T-helper 2 cell treated with Interferon-gamma antibody and Interleukin-4, amounts not matched to agents 100 ng/mL and 5 ng/mL, for 36 hours (primary cell): ENCODE results near the gene GPR35. TPM values are rescaled to one million over a fixed set of nuclear protein-coding genes. Genes with fewer than 3 reads are reported as not detected.
"Not testable (repeated sequence)": the region's sequence is repeated elsewhere in the genome, so short reads cannot be mapped to it uniquely, and the experiment has no call there.

Experiments used
- intact Hi-C: fragments of 100-400 bp; cut with micrococcal nuclease; formaldehyde crosslinking; loops from one replicate; pipeline ENCODE4 v1.15.1; 2023
- total RNA-seq: library from RNA; stranded (reverse); gene quantifications from 2 replicates; pipeline ENCODE4 v1.2.3, GENCODE V29; 2022

Gene GPR35
- total RNA-seq, 1 donor from 2014 or later, result 16.3 TPM

DNA sequence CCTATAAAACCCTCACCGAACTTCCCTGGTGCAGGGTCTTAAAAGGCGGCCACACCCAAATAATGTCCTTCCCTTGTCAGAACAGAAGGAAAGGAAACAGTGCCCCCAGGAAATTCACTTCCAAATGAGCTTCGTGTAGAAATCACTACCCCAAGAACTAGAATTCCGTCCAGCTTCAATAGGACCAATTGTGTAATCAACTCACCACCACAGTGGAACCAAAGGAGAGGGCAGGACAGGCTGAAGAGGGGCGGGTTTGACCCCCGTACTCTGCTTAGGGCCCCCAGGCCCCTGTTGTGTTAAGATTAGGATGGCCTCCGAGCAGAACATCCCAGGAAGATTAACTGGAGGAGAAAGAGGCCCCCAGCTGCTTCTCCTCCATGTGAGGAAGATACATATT lies 24.1 kb downstream of the GPR35 start:
- intact Hi-C loops, result no loop called here

DNA sequence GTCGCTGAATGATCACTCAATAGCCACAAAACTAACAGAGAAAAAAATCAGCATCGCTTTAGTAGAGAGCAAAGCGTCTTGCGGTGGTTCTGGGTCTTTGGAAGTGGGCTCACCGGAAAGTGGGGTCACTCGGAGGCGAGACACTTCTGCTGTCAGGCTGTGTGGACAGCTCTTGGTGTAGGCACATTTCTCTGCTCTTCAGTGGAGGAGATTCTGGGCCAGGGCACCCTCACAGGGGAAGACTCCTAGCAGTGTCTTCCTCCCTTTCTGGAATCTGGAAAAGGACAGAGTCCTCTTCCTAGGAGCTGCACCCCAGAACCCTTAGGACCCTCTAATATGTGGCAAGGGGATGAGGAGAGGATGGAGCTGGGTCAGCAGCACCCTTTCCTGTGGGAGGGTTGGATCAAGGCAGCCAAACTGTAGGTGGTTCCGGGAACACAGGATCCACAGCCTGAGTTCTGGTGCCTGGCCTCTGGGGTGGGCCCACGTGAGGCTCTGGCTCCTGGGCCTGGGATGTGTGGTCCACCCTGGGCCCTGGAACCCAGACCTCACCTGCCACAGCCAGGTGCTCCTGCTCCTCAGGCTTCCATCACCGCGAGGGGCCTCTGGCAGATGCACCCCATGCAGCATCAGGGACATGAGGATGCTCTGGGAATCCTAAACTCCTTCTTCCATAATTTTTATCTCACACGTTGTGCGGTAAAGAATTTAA lies 25.1 kb downstream of the GPR35 start:
- intact Hi-C loops, result no loop called here

DNA sequence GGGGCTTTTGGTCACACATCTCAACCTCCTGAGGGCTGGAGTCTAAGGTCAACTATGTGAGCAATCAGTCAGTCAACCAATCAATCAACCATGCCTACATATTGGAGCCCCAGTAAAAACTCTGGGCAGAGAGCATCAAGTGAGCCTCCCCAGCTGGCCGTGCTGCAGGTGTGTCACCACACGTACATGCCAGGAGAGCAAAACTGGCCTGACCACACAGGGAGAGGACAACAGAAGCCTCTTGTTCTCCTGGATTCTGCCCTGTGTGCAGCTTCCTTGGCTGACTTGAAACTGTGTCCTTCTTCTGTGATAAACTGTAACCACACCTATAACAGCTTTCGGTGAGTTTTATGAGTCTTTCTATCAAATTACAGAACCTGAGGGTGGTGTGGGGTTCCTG lies 25.9 kb downstream of the GPR35 start:
- intact Hi-C loops, result no loop called here

DNA sequence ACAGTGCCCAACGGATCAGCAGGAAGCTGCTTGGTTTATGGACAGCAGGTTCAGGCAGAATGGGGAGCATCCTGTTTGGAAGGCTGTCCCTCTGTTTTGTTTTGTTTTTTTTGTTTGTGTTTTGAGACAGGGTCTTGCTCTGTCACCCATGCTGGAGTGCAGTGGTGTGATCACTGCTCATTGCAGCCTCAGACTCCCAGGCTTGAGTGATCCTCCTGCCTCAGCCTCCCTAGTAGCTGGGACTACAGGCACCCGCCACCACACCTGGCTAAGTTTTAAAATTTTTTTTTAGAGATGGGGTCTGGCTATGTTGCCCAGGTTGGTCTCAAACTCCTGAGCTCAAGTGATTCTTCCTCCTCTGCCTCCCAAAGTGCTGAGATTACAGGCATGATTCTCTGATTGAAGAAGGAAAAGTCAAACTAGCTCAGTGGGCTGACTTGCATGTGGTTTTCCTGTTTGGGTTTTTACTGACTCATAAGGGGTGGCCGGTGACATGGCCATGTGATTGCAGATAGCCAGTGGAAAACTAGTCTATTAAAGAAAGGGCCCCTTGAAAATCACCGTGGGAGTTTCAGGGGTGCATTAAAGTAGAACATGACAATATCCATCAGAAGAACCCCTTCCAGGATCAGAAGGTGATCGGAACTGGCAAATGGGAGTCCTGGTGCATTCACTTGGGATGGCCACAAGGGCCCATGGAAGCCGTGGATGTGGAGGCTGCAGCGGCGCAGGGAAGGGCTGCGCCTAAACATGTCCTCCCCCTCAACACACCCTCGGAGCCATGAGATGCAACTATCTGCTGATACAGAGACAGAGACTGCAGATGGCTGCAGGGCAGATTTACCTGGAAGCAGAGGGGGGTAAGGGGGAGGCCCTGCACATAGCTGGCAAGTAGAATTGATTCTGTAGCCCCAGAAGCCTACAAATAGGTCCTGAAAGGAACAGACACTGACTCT lies 30.9 kb downstream of the GPR35 start:
- intact Hi-C loops, result no loop called here

DNA sequence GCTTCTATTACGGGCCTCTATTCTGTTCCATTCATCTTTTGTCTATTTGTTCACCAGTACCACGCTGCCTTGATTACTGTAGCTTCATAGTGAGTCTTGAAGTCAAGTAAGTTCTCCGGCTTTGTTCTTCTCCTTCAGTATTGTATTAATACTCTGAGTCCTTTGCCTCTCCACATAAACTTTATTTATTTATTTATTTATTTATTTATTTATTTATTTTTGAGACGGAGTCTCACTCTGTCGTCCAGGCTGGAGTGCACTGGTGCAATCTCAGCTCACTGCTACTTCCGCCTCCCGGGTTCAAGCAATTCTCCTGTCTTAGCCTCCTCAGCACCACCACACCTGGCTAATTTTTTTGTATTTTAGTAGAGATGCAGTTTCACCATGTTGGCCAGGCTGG lies 34.6 kb downstream of the GPR35 start:
- intact Hi-C loops, result not testable (repeated sequence)

DNA sequence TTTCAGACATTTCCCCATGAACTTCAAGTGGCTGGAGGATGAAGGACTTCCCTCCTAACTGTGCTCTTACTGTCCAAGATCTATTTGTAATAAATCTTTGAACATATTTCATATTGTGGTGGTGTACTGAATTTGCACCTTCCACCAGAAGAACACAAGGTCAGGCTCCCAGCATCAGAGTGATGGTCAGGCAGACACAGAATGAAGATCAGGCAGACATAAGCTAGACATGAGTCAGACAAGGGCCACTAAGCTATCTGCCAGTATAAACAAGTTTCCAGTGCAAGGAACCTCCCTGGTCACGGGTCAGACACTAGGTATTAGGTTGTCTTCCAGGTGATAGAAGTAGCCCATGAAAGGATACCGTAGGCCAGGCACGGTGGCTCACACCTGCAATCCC lies 37.4 kb downstream of the GPR35 start:
- intact Hi-C loops, result no loop called here

DNA sequence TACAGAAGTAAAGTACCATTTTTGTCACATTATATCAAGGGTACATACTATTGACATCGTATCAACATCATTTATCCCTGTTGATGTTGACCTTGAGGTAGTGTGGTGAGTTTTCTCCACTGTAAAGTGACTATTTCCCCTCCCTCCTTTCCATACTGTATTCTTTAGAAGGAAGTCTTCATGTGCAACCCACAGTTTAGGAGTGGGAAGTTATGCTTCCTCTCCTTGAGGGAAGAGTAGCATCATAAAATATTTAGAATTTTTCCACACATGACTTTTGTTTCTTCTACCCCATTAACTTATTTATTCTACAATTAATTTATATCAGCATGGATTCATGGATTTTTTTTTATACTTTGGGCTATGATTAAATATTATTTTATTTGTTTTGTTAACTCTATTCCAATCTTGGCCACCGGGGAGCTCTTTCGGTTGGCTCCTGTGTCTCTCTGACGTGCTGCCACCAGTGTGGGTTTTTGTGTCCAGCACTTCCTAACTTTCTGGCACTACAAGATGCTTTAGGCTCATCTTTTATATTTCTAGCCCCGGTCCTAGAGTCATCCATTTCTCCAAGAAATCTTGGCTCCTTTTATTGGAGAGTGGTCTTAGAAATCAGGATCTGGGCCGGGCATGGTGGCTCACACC lies 38.4 kb downstream of the GPR35 start:
- intact Hi-C loops, result no loop called here

DNA sequence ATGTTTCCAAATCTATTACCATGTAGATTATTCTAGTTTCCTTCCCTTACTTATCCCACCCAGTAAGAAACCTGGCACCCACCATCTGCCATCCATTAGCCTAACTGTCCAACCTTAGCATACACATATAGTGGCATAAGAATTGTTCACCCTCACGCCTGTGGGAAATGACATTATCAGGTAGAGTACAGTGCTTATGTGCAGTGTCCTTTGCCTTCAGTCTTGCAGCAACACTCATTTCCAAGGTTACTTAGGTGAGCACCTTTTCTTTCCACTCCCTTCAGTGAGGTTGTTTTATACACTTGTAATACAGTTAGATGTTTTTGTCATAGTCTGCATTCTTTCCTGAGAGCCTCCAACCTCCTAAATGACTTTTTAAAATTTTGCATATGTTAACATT lies 39.3 kb downstream of the GPR35 start:
- intact Hi-C loops, result no loop called here

DNA sequence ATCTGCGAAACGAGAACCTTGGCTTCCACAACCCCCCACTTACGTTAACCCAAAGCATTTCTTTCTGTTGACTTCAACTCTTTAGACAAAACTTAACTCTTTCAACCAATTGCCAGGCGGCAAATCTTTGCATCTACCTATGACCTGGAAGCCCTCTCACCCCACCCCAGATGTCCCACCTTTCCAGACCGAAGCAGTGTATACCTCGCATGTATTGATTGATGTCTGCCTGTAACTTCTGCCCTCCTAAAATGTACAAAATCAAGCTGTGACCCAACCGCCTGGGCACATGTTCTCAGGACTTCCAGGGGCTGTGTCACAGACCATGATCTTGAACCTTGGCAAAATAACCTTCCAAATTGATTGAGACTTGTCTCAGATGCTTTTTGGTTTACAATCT lies 45.1 kb downstream of the GPR35 start:
- intact Hi-C loops, result no loop called here

DNA sequence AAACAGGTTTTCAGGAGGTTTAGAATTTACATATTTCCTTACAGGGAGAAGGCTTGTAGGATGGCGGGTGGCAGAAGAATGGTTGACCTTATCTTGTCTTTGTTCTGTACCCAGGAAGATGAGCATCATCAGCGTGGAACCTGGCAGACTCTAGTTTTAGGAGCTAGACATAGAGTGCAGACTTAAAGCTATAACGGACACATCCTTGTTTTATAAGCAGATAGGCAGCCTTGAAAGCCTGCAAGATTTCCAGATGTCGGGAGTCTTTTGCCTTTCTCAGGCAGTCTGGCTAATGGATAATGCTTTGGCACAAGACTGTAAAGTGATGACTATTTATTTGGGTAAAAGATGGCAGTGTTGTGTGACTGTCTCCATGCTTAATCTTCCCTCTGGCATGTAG lies 45.7 kb downstream of the GPR35 start:
- intact Hi-C loops, result no loop called here

DNA sequence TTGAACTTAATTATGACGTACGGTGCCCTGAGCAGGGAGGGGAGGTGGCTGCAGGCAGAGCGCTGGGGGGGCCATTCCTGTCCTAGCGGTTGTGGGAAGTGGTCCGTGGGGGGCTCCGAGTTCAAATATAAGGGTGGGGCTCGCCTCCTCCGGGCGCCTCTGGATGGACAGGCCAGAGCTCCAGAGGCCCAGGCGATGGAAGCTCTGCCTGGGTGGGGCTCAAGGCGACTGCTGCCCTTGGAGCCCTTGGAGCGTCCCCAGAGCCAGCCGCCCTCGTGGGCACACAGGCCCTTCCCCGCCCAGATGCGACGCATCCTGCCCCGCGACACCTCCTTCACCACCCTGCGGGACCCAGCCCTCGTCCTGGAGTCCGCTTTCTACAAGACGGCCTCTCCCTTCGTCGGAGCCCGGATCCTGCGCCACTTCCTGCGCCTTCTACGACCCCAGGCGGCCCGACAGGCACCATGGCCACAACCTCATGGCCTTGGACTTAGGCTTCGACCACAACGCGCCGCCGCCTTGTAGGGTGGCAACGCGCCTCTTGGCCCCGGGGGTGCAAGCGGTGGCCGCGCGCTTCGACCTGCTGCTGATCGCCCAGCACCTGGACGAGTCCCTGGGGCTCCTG lies 46.9 kb downstream of the GPR35 start:
- intact Hi-C loops, result no loop called here

DNA sequence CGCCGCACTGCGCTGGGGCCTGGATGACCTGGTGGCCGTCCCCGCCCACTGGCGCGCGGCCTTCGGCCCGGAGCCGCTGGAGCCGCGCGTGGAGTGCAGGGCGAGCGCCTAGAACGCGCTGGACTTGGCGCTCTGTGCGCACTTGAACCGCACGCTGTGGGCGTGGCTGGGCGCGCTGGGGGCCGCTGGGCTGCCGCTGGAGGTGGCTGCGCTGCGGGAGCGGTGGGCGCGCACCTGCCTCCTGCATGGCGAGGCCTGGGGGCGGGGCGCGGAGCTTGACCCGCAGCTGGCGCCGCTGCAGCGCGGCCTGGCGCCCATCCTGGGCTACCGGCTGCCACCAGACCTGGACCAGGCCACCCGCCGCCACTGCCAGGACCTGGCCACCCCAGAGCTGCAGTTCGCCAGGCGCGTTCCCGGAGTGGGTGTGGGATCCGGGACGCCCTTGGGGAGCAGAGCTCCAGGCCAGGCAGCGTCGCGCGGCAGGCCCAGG lies 47.5 kb downstream of the GPR35 start:
- intact Hi-C loops, result no loop called here

DNA sequence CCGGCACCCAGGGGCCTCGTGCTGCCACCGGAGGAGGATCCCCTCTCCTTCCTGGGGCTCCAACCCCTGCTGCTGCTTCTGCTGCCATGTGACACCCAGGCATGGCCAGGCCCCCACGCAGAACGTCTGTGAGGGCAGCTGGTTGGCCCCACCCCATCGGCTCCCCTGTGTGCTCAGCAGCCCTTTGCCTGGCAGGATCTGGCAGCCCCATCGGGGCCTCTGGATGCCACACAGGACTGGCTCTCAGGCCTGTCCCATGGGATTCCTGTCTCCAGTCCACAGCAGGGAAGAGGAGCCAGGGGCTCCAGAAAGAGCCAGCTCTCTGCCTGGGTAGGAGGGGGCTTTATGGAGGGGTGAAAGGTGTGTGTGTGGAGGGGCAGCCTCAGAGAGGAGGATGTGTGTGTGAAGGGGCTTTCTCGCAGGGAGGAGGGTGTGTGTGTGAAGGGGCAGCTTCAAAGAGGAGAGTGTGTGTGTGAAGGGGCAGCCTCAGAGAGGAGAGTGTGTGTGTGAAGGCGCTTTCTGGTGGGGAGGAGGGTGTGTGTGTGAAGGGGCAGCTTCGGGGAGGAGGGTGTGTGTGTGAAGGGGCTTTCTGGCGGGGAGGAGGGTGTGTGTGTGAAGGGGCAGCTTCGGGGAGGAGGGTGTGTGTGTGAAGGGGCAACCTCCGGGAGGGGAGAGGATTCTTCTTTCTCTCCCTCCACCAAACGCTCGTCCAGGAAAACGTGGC lies 49.3 kb downstream of the GPR35 start:
- intact Hi-C loops, result not testable (repeated sequence)

DNA sequence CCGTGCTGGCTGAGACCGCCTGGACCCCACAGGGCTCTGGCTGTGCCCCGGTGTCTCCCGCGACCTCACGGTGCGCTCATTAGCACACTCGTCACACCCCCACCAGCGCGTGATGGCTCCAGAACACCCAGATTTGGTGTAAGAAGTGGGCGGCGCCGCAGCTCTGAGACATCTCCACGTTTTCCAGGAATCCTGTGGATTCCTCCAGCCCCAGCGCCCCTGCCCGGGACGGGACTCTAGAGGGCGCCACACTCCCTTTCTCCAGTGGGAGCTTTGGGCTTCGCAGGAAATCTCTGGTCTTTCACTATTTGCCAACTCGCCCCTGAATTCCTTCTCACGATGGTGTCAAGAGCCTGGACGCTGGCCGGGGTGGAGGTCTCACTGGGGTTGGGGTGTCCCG lies 50.1 kb downstream of the GPR35 start:
- intact Hi-C loops, result not testable (repeated sequence)

DNA sequence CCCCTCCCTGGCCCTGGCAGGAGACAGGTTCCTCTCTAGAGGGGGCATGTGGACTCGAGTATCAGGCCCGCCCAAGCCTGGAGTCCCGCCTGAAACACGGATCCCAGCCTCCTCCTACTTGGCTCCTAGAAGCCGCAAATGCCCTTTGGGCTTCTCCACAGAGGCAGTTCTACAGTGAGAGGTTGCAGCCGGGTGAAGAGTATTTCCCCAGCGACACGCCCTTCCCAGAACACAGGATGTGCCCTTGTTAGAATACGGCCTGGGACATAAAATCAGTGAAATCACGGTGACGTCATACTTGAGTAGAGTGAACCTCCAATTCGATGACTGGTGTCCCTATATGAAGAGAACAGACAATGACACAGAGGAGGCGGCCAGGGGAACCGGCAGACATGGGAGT lies 52.8 kb downstream of the GPR35 start:
- intact Hi-C loops, result not testable (repeated sequence)

DNA sequence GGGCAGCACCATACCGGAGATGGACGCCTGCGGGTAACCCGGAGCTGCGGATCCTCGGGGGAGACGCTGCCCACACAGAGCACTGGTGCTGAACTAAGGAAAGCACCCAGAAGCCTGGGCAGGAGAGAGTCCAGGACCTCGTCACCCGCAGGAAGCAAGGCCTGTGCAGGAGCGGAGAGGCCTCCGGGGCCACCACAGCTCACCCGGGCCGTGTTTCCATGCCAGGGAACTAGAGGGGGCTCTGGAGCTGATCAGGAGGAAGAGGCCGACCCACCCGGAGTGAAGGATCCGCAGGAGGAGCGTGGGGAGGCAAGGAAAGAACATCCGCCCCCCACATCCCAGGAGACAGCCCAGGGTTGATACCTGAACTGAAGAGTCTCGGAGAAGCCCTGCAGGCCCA lies 53.6 kb downstream of the GPR35 start:
- intact Hi-C loops, result not testable (repeated sequence)

DNA sequence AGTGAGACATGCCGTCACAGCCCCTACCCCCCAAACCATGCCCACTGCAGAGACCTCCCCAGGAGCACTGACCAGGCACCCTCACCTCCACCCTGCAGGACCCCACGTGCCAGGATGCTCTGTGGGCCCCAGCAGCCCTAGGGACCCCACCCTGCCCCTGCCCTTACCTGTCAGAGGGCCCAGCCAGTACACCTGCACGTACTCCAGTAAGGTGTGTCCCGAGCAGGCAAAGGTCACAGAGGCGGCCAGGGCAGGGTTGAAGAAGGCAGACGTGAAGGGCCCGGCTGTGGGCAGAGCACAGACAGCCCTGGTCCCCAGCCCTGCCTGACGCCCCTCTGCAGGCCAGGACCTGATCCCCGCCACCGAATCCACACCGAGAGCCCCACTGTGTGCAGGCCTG lies 54.9 kb downstream of the GPR35 start:
- intact Hi-C loops, result not testable (repeated sequence)
